HEK293 (cell line): Measurements from ENCODE around the gene MCIDAS.

Experiments used
- BCL11A ChIP-seq: fragments of 450-650 bp; formaldehyde crosslinking; IDR thresholded peaks from 2 replicates; pipeline ENCODE4 v1.5.1; 2016; ENCODE audit warnings: low read depth, missing biosample characterization, missing genetic modification characterization
- GLIS1 ChIP-seq: fragments of 450-650 bp; formaldehyde crosslinking; IDR thresholded peaks from 2 replicates; pipeline ENCODE4 v1.5.1; 2016; ENCODE audit warnings: missing biosample characterization, missing genetic modification characterization
- GLIS2 ChIP-seq: fragments of 450-650 bp; formaldehyde crosslinking; IDR thresholded peaks from 2 replicates; pipeline ENCODE4 v1.5.1; 2016; ENCODE audit warnings: missing biosample characterization, missing genetic modification characterization
- SETDB1 ChIP-seq: IDR thresholded peaks from one replicate; pipeline ENCODE4 v1.6.1; 2017; ENCODE audit warnings: mild to moderate bottlenecking, low read length, moderate library complexity, mixed read lengths; ENCODE audit not compliant: insufficient read length
- SP3 ChIP-seq: fragments of 450-650 bp; formaldehyde crosslinking; IDR thresholded peaks from 2 replicates; pipeline ENCODE4 v1.5.1; 2016; ENCODE audit warnings: missing biosample characterization, missing genetic modification characterization
- ZFP3 ChIP-seq: fragments of 450-650 bp; formaldehyde crosslinking; IDR thresholded peaks from 2 replicates; pipeline ENCODE4 v1.5.1; 2016; ENCODE audit warnings: low read depth, missing biosample characterization, missing genetic modification characterization
- ZNF121 ChIP-seq: fragments of 450-650 bp; formaldehyde crosslinking; IDR thresholded peaks from 2 replicates; pipeline ENCODE4 v1.5.1; 2016; ENCODE audit warnings: missing biosample characterization, missing genetic modification characterization
- ZNF311 ChIP-seq: fragments of 450-650 bp; formaldehyde crosslinking; IDR thresholded peaks from 2 replicates; pipeline ENCODE4 v1.5.1; 2017; ENCODE audit warnings: missing biosample characterization, missing genetic modification characterization, borderline replicate concordance
- ZNF366 ChIP-seq: fragments of 450-650 bp; formaldehyde crosslinking; conservative IDR thresholded peaks from 2 replicates; pipeline ENCODE4 v1.5.1; 2016; ENCODE audit warnings: missing biosample characterization, missing genetic modification characterization
- ZNF37A ChIP-seq: fragments of 450-650 bp; IDR thresholded peaks from 2 replicates; pipeline ENCODE4 v1.5.1; 2018; ENCODE audit warnings: missing biosample characterization, missing genetic modification characterization
- ZNF426 ChIP-seq: fragments of 450-650 bp; formaldehyde crosslinking; IDR thresholded peaks from 2 replicates; pipeline ENCODE4 v1.5.1; 2017; ENCODE audit warnings: missing biosample characterization, missing genetic modification characterization, mild to moderate bottlenecking, inconsistent platforms, moderate library complexity
- ZNF473 ChIP-seq: fragments of 450-650 bp; formaldehyde crosslinking; IDR thresholded peaks from 2 replicates; pipeline ENCODE4 v1.5.1; 2017; ENCODE audit warnings: missing biosample characterization, missing genetic modification characterization
- ZNF555 ChIP-seq: fragments of 450-650 bp; formaldehyde crosslinking; conservative IDR thresholded peaks from 2 replicates; pipeline ENCODE4 v1.5.1; 2017; ENCODE audit warnings: missing biosample characterization, mild to moderate bottlenecking, missing genetic modification characterization, inconsistent platforms
- ZNF560 ChIP-seq: fragments of 450-650 bp; formaldehyde crosslinking; IDR thresholded peaks from 2 replicates; pipeline ENCODE4 v1.5.1; 2017; ENCODE audit warnings: missing biosample characterization, missing genetic modification characterization, borderline replicate concordance
- ZNF585B ChIP-seq: fragments of 450-650 bp; formaldehyde crosslinking; IDR thresholded peaks from 2 replicates; pipeline ENCODE4 v1.5.1; 2016; ENCODE audit warnings: missing biosample characterization, missing genetic modification characterization
- TF ChIP-seq, protein P1 (sequence below): fragments of 450-650 bp; formaldehyde crosslinking; IDR thresholded peaks from 2 replicates; pipeline ENCODE4 v1.5.1; 2016; ENCODE audit warnings: missing biosample characterization, missing genetic modification characterization, low read depth
- TF ChIP-seq, protein P2 (sequence below): fragments of 450-650 bp; formaldehyde crosslinking; IDR thresholded peaks from 2 replicates; pipeline ENCODE4 v1.5.1; 2016; ENCODE audit warnings: missing biosample characterization, missing genetic modification characterization
- TF ChIP-seq, protein P3 (sequence below): fragments of 450-650 bp; formaldehyde crosslinking; IDR thresholded peaks from 2 replicates; pipeline ENCODE4 v1.5.1; 2016; ENCODE audit warnings: missing biosample characterization, missing genetic modification characterization, borderline replicate concordance
- TF ChIP-seq, protein P4 (sequence below): fragments of 450-650 bp; formaldehyde crosslinking; IDR thresholded peaks from 2 replicates; pipeline ENCODE4 v1.5.1; 2016; ENCODE audit warnings: missing biosample characterization, missing genetic modification characterization
- TF ChIP-seq, protein P5 (sequence below): fragments of 450-650 bp; formaldehyde crosslinking; IDR thresholded peaks from 2 replicates; pipeline ENCODE4 v1.5.1; 2017; ENCODE audit warnings: missing biosample characterization, missing genetic modification characterization
- TF ChIP-seq, protein P6 (sequence below): fragments of 450-650 bp; formaldehyde crosslinking; IDR thresholded peaks from 2 replicates; pipeline ENCODE4 v1.5.1; 2016; ENCODE audit warnings: missing biosample characterization, missing genetic modification characterization
- TF ChIP-seq, protein P7 (sequence below): fragments of 450-650 bp; formaldehyde crosslinking; IDR thresholded peaks from 2 replicates; pipeline ENCODE4 v1.5.1; 2017; ENCODE audit warnings: missing biosample characterization, missing genetic modification characterization

MCIDAS gene

DNA sequence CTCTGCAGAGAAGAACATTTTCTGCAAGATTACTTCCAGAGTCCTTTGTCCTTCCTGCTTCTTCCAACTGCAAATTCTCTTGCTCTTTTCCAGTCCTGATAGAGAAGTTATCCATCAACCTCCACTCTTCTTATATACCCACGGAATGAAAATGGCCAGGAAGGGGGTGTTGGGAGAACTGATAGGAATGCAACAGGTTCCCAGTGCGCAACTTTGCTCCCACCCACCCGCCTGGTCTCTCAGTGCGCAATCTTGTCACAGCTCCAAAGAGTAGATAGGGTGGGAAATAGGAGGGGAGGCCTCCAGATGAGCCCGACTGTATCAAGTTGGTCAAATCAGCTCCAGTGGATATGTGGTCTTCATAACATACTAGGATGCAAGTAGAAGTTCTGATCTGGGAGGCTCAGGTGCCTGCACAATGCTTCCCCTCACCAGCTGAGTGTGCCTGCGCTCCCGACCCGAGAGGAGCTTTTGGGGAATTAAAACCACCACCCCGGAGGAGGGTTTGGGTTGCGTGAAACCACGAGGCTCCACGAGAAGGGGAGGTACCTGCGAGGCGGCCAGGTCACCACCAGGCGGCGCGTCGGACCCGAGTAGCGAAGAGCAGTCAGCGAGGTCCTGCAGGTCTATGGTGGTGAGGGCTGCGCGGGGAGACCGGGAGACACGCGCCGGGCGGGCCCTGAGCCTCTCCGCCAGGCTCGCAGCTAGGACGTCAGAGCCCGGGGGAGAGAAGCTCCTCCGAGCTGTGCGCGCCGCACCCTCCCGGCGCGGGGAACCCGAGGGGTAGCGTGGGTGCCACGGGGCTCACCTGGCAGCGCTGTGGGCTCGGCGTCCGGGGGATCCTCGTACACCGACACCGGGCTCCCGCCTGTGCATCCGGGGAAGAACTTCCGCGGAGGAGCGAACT, 835 bp downstream of the MCIDAS start (continued):
- TF ChIP-seq ZNF585B (tag by site-specific recombination) (no peak), ZNF426 (tag by site-specific recombination) (no peak), ZFP3 (no peak), ZNF121 (tag by site-specific recombination) (no peak), ZNF560 (tag by site-specific recombination) (no peak), ZNF555 (tag by site-specific recombination) (no peak), BCL11A (tag by site-specific recombination) (no peak; the same call in 1 of the 2 replicates), ZNF37A (no peak), GLIS2 (tag by site-specific recombination) (peak; percentile 67), SP3 (tag by site-specific recombination) (peak; percentile 47), ZNF311 (tag by site-specific recombination) (no peak), SETDB1 (no peak), ZNF366 (tag by site-specific recombination) (no peak), ZNF473 (tag by site-specific recombination) (no peak), GLIS1 (peak; percentile 51; the same call in 1 of the 2 replicates)
- TF ChIP-seq, protein P1, sequence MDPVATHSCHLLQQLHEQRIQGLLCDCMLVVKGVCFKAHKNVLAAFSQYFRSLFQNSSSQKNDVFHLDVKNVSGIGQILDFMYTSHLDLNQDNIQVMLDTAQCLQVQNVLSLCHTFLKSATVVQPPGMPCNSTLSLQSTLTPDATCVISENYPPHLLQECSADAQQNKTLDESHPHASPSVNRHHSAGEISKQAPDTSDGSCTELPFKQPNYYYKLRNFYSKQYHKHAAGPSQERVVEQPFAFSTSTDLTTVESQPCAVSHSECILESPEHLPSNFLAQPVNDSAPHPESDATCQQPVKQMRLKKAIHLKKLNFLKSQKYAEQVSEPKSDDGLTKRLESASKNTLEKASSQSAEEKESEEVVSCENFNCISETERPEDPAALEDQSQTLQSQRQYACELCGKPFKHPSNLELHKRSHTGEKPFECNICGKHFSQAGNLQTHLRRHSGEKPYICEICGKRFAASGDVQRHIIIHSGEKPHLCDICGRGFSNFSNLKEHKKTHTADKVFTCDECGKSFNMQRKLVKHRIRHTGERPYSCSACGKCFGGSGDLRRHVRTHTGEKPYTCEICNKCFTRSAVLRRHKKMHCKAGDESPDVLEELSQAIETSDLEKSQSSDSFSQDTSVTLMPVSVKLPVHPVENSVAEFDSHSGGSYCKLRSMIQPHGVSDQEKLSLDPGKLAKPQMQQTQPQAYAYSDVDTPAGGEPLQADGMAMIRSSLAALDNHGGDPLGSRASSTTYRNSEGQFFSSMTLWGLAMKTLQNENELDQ (tag by site-specific recombination) = no peak
- TF ChIP-seq, protein P2, sequence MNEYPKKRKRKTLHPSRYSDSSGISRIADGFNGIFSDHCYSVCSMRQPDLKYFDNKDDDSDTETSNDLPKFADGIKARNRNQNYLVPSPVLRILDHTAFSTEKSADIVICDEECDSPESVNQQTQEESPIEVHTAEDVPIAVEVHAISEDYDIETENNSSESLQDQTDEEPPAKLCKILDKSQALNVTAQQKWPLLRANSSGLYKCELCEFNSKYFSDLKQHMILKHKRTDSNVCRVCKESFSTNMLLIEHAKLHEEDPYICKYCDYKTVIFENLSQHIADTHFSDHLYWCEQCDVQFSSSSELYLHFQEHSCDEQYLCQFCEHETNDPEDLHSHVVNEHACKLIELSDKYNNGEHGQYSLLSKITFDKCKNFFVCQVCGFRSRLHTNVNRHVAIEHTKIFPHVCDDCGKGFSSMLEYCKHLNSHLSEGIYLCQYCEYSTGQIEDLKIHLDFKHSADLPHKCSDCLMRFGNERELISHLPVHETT = peak; percentile 52; the same call in 1 of the 2 replicates
- TF ChIP-seq, protein P3, sequence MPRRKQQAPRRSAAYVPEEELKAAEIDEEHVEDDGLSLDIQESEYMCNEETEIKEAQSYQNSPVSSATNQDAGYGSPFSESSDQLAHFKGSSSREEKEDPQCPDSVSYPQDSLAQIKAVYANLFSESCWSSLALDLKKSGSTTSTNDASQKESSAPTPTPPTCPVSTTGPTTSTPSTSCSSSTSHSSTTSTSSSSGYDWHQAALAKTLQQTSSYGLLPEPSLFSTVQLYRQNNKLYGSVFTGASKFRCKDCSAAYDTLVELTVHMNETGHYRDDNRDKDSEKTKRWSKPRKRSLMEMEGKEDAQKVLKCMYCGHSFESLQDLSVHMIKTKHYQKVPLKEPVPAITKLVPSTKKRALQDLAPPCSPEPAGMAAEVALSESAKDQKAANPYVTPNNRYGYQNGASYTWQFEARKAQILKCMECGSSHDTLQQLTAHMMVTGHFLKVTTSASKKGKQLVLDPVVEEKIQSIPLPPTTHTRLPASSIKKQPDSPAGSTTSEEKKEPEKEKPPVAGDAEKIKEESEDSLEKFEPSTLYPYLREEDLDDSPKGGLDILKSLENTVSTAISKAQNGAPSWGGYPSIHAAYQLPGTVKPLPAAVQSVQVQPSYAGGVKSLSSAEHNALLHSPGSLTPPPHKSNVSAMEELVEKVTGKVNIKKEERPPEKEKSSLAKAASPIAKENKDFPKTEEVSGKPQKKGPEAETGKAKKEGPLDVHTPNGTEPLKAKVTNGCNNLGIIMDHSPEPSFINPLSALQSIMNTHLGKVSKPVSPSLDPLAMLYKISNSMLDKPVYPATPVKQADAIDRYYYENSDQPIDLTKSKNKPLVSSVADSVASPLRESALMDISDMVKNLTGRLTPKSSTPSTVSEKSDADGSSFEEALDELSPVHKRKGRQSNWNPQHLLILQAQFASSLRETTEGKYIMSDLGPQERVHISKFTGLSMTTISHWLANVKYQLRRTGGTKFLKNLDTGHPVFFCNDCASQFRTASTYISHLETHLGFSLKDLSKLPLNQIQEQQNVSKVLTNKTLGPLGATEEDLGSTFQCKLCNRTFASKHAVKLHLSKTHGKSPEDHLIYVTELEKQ = no peak
- TF ChIP-seq, protein P4, sequence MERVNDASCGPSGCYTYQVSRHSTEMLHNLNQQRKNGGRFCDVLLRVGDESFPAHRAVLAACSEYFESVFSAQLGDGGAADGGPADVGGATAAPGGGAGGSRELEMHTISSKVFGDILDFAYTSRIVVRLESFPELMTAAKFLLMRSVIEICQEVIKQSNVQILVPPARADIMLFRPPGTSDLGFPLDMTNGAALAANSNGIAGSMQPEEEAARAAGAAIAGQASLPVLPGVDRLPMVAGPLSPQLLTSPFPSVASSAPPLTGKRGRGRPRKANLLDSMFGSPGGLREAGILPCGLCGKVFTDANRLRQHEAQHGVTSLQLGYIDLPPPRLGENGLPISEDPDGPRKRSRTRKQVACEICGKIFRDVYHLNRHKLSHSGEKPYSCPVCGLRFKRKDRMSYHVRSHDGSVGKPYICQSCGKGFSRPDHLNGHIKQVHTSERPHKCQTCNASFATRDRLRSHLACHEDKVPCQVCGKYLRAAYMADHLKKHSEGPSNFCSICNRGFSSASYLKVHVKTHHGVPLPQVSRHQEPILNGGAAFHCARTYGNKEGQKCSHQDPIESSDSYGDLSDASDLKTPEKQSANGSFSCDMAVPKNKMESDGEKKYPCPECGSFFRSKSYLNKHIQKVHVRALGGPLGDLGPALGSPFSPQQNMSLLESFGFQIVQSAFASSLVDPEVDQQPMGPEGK = peak; percentile 70
- TF ChIP-seq, protein P5, sequence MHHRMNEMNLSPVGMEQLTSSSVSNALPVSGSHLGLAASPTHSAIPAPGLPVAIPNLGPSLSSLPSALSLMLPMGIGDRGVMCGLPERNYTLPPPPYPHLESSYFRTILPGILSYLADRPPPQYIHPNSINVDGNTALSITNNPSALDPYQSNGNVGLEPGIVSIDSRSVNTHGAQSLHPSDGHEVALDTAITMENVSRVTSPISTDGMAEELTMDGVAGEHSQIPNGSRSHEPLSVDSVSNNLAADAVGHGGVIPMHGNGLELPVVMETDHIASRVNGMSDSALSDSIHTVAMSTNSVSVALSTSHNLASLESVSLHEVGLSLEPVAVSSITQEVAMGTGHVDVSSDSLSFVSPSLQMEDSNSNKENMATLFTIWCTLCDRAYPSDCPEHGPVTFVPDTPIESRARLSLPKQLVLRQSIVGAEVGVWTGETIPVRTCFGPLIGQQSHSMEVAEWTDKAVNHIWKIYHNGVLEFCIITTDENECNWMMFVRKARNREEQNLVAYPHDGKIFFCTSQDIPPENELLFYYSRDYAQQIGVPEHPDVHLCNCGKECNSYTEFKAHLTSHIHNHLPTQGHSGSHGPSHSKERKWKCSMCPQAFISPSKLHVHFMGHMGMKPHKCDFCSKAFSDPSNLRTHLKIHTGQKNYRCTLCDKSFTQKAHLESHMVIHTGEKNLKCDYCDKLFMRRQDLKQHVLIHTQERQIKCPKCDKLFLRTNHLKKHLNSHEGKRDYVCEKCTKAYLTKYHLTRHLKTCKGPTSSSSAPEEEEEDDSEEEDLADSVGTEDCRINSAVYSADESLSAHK (tag by site-specific recombination) = peak; percentile 100
- TF ChIP-seq, protein P6, sequence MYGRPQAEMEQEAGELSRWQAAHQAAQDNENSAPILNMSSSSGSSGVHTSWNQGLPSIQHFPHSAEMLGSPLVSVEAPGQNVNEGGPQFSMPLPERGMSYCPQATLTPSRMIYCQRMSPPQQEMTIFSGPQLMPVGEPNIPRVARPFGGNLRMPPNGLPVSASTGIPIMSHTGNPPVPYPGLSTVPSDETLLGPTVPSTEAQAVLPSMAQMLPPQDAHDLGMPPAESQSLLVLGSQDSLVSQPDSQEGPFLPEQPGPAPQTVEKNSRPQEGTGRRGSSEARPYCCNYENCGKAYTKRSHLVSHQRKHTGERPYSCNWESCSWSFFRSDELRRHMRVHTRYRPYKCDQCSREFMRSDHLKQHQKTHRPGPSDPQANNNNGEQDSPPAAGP (tag by site-specific recombination) = peak; percentile 20; the same call in 1 of the 2 replicates
- TF ChIP-seq, protein P7, sequence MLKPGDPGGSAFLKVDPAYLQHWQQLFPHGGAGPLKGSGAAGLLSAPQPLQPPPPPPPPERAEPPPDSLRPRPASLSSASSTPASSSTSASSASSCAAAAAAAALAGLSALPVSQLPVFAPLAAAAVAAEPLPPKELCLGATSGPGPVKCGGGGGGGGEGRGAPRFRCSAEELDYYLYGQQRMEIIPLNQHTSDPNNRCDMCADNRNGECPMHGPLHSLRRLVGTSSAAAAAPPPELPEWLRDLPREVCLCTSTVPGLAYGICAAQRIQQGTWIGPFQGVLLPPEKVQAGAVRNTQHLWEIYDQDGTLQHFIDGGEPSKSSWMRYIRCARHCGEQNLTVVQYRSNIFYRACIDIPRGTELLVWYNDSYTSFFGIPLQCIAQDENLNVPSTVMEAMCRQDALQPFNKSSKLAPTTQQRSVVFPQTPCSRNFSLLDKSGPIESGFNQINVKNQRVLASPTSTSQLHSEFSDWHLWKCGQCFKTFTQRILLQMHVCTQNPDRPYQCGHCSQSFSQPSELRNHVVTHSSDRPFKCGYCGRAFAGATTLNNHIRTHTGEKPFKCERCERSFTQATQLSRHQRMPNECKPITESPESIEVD = no peak; the same call in 1 of the 2 replicates
